CD14-positive monocyte (primary cell): ENCODE measurements around the gene ELMO1. TPM values are rescaled to one million over a fixed set of nuclear protein-coding genes. Genes with fewer than 3 reads are reported as not detected.

Experiments
- DNase-seq, 3 donors: peaks; one replicate each; pipeline ENCODE4 v3.0.0-alpha.2; 2011 to 2022
- H2AFZ ChIP-seq: 2 replicates; pipeline ENCODE4 v1.6.0; 2012; ENCODE audit warnings: mild to moderate bottlenecking, low read depth, low read length, inconsistent platforms; ENCODE audit not compliant: insufficient read depth, poor library complexity, severe bottlenecking
- H3K27ac ChIP-seq, 2 donors: 1 replicate in 1 of 2; 2 replicates in 1 of 2; pipeline ENCODE4 v1.5.1; 2012 to 2013; ENCODE audit warnings: low read length in 2 of 2, control low read depth in 1 of 2, inconsistent platforms in 1 of 2, low read depth in 1 of 2, mild to moderate bottlenecking in 1 of 2
- H3K27me3 ChIP-seq, 2 donors: one replicate each; pipeline versions ENCODE4 v1.6.0 to v1.6.1; 2011 to 2013; ENCODE audit warnings: low read length in 2 of 2; ENCODE audit not compliant: control insufficient read depth in 2 of 2, insufficient read depth in 2 of 2
- H3K36me3 ChIP-seq, 2 donors: replicated peaks in 1 of 2; 1 replicate in 1 of 2; 2 replicates in 1 of 2; pipeline versions ENCODE4 v1.5.1 to v1.6.1; 2012 to 2013; ENCODE audit warnings: low read length in 2 of 2, control low read depth in 1 of 2, inconsistent platforms in 1 of 2, mild to moderate bottlenecking in 1 of 2; ENCODE audit not compliant: insufficient read depth in 2 of 2, control insufficient read depth in 1 of 2
- H3K4me1 ChIP-seq, 2 donors: 1 replicate in 1 of 2; 2 replicates in 1 of 2; pipeline versions ENCODE4 v1.5.1 to v1.6.1; 2012 to 2013; ENCODE audit warnings: low read length in 2 of 2, control low read depth in 1 of 2, inconsistent platforms in 1 of 2, mild to moderate bottlenecking in 1 of 2, moderate library complexity in 1 of 2; ENCODE audit not compliant: insufficient read depth in 2 of 2, control insufficient read depth in 1 of 2
- H3K4me2 ChIP-seq: replicated peaks from 2 replicates; pipeline ENCODE3; 2012; ENCODE audit warnings: low read length, moderate library complexity, mild to moderate bottlenecking; ENCODE audit not compliant: poor library complexity, severe bottlenecking; ENCODE audit errors: extremely low read depth
- H3K4me3 ChIP-seq, 3 experiments: fragments of 200-600 bp in 1 of 3; sonication (generic) in 1 of 3; replicated peaks in 1 of 3; 1 replicate in 2 of 3; 2 replicates in 1 of 3; pipeline ENCODE4 v1.5.1; 2011 to 2013; ENCODE audit warnings: low read length in 3 of 3, mild to moderate bottlenecking in 3 of 3, control low read depth in 2 of 3, low read depth in 2 of 3, inconsistent platforms in 1 of 3, moderate library complexity in 1 of 3
- H3K79me2 ChIP-seq: 2 replicates; pipeline ENCODE4 v1.6.0; 2012; ENCODE audit warnings: mild to moderate bottlenecking, control low read depth, inconsistent platforms, low read length, moderate library complexity; ENCODE audit not compliant: insufficient read depth
- H3K9ac ChIP-seq: 2 replicates; pipeline ENCODE4 v1.6.0; 2017; ENCODE audit warnings: low read length, mild to moderate bottlenecking; ENCODE audit not compliant: insufficient read depth, poor library complexity, severe bottlenecking
- H3K9me3 ChIP-seq, 2 donors: replicated peaks in 1 of 2; 1 replicate in 1 of 2; 2 replicates in 1 of 2; pipeline versions ENCODE4 v1.5.1 to v1.6.1; 2012 to 2013; ENCODE audit warnings: low read length in 2 of 2, control low read depth in 1 of 2; ENCODE audit not compliant: control insufficient read depth in 1 of 2, insufficient read depth in 1 of 2
- H4K20me1 ChIP-seq: 2 replicates; pipeline ENCODE4 v1.6.0; 2012; ENCODE audit warnings: mild to moderate bottlenecking, low read length, control low read depth, moderate library complexity; ENCODE audit not compliant: insufficient read depth
- H3K27ac Mint-ChIP-seq, 7 donors: one replicate each; pipeline ENCODE4 v1.8.0; 2020; ENCODE audit warnings: mild to moderate bottlenecking in 7 of 7, mixed read lengths in 7 of 7, moderate library complexity in 6 of 7, inconsistent platforms in 2 of 7
- H3K27me3 Mint-ChIP-seq, 3 donors: one replicate each; pipeline ENCODE4 v1.8.0; 2021 to 2022; ENCODE audit warnings: low read depth in 3 of 3, mild to moderate bottlenecking in 3 of 3, mixed read lengths in 3 of 3, moderate library complexity in 3 of 3, inconsistent platforms in 1 of 3
- H3K36me3 Mint-ChIP-seq, 2 donors: one replicate each; pipeline ENCODE4 v1.8.0; 2020; ENCODE audit warnings: mixed read lengths in 2 of 2, inconsistent platforms in 1 of 2, mild to moderate bottlenecking in 1 of 2
- H3K4me1 Mint-ChIP-seq: one replicate; pipeline ENCODE4 v1.8.0; 2020; ENCODE audit warnings: mild to moderate bottlenecking, mixed read lengths
- H3K4me3 Mint-ChIP-seq, 2 donors: one replicate each; pipeline ENCODE4 v1.8.0; 2020; ENCODE audit warnings: mild to moderate bottlenecking in 2 of 2, mixed read lengths in 2 of 2, moderate library complexity in 1 of 2
- H3K9me3 Mint-ChIP-seq, 7 donors: one replicate each; pipeline ENCODE4 v1.8.0; 2020 to 2022; ENCODE audit warnings: mixed read lengths in 7 of 7, mild to moderate bottlenecking in 6 of 7, moderate library complexity in 6 of 7, inconsistent platforms in 2 of 7
- CTCF ChIP-seq: fragments of 200-600 bp; IDR thresholded peaks from one replicate; pipeline ENCODE4 v1.8.0; 2022; ENCODE audit warnings: antibody characterized with exemption, mild to moderate bottlenecking
- WGBS: methylation state at CpG from one replicate; pipeline ENCODE4 v1.1.5; 2013; ENCODE audit warnings: missing lambda C conversion rate; ENCODE audit not compliant: insufficient coverage; 5-methylcytosine and 5-hydroxymethylcytosine counted together
- intact Hi-C, 2 donors: fragments of 100-400 bp; cut with micrococcal nuclease; formaldehyde crosslinking; loops; one replicate each; pipeline versions ENCODE4 v1.15.0 to v1.15.1; 2023
- polyA plus RNA-seq, 3 donors: library from polyadenylated mRNA; depleted of rRNA in 1 of 3; unstranded in 2 of 3; stranded (reverse) in 1 of 3; fragments of 300-500 nt in 2 of 3; fragments of >200 nt in 1 of 3; fragmentation: Illumina TruSeq in 2 of 3; gene quantifications; 1 replicate in 2 of 3; 2 replicates in 1 of 3; pipeline ENCODE4 v1.2.3, GENCODE V29; 2012 to 2021

Gene ELMO1
- polyA plus RNA-seq, 3 donors: 46.6 to 50.2 (median 46.7) TPM

GRCh38 chr7:37149773-37150124, 298.9 kb downstream of the ELMO1 start:
- no peak overlapping the region for H3K4me2 ChIP-seq
- no peak overlapping the region for H3K4me3 Mint-ChIP-seq
- H4K20me1 ChIP-seq: peaks cover 12% of the 10 kb centered on the region
- no peaks in the 10 kb centered on the region for H3K4me1 ChIP-seq
- H3K27me3 ChIP-seq: no peaks in the 10 kb centered on the region
- intact Hi-C loops: no loop called here
- no peak for DNase-seq
- H3K9ac ChIP-seq: no peak overlapping the region
- no peak overlapping the region for H3K27ac ChIP-seq
- H3K36me3 ChIP-seq: peaks cover 25 to 59% of the 10 kb centered on the region in 2 donors
- H3K9me3 ChIP-seq: no peaks in the 10 kb centered on the region
- no peak for TF ChIP-seq CTCF
- H3K36me3 Mint-ChIP-seq: peaks cover 43 to 49% of the 10 kb centered on the region in 2 donors
- no peaks in the 10 kb centered on the region for H3K9me3 Mint-ChIP-seq
- H2AFZ ChIP-seq: no peak overlapping the region
- no peaks in the 10 kb centered on the region for H3K27me3 Mint-ChIP-seq
- H3K4me1 Mint-ChIP-seq: no peaks in the 10 kb centered on the region
- no peaks in the 10 kb centered on the region for H3K79me2 ChIP-seq
- no peak overlapping the region for H3K4me3 ChIP-seq
- H3K27ac Mint-ChIP-seq: no peak overlapping the region

GRCh38 chr7:37149051-37149772, 299.5 kb downstream of the ELMO1 start:
- H3K36me3 ChIP-seq: peaks cover 25 to 59% of the 10 kb centered on the region in 2 donors
- Mint-ChIP-seq H3K4me1 (no peaks in the 10 kb centered on the region), H3K27ac (peak overlapping the region in 2 of 7 donors; percentile 1 to 27), H3K4me3 (no peak overlapping the region), H3K9me3 (no peaks in the 10 kb centered on the region), H3K27me3 (no peaks in the 10 kb centered on the region), H3K36me3 (peaks cover 43 to 50% of the 10 kb centered on the region in 2 donors)
- intact Hi-C loops: no loop called here
- no peak overlapping the region for H3K4me2 ChIP-seq
- no CpG with 5 or more reads among the region's 3 CpGs for WGBS
- no peak overlapping the region for H3K9ac ChIP-seq
- no peaks in the 10 kb centered on the region for H3K79me2 ChIP-seq
- H4K20me1 ChIP-seq: peaks cover 12% of the 10 kb centered on the region
- no peaks in the 10 kb centered on the region for H3K4me1 ChIP-seq
- no peaks in the 10 kb centered on the region for H3K27me3 ChIP-seq
- H3K4me3 ChIP-seq: no peak overlapping the region
- no peaks in the 10 kb centered on the region for H3K9me3 ChIP-seq
- no peak for DNase-seq
- TF ChIP-seq CTCF: no peak
- no peak overlapping the region for H2AFZ ChIP-seq
- H3K27ac ChIP-seq: no peak overlapping the region
